DMS79 (cell line): ENCODE data around the gene LSM10.

Source experiments
- DNase-seq: peaks from one replicate; lab custom pipeline; 2025; lab: John Stamatoyannopoulos, UW

LSM10 gene

GRCh38 chr1:36397378-36398230 lies at the start of gene LSM10:
LSM10 (minus strand) TSS chr1:36397908; CDS start chr1:36394129, 3,779 bp downstream.
- DNase-seq, result peak; percentile 81

GRCh38 chr1:36447450-36447849 lies 49.7 kb upstream of the LSM10 start:
- no peak for DNase-seq

GRCh38 chr1:36446746-36447145 lies 49.0 kb upstream of the LSM10 start:
- no peak for DNase-seq

GRCh38 chr1:36446271-36446670 lies 48.6 kb upstream of the LSM10 start:
- DNase-seq, result no peak

DNA sequence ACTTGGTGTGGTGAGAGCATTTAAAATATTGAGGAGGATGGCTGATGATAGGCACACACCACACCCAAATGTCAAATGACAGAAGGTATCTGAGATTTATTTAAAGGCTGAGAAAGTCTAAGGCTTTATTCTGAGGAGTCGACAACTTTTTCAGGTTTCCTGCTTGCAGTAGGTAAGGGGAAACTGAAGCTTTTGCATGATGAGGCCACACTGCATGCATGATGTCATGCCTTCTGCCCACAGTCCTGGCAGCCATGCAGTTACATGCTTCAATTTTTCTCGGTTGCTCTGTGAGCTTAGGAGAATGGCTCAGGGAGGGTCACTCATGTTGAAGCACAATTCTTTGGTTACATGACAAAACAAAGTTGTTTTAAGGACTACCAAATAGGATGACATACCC lies 45.6 kb upstream of the LSM10 start:
- DNase-seq, result no peak

GRCh38 chr1:36442337-36442736 lies 44.6 kb upstream of the LSM10 start:
- DNase-seq, result no peak

DNA sequence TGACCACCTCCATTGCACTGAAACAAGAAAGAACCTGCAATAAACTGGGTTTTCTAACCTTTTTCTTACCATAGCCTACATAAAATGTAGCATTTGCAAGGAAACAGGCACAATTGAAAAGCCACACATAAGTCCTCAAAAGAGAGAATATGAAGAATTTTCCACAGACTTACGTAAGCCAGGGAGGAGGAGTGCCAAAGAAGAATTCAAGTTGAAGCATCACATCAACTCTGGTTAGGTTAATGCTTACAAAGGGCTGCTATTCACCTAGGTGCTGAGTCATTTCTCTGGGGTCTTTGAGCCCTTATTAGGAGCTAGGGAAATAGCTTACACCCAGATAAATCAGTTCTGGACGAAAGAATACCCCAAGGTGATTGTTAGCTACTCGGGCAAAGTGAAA lies 42.9 kb upstream of the LSM10 start:
- DNase-seq, result no peak

GRCh38 chr1:36440044-36440443 lies 42.3 kb upstream of the LSM10 start:
- DNase-seq, result no peak

GRCh38 chr1:36438715-36439114 lies 41.0 kb upstream of the LSM10 start:
- DNase-seq, result no peak

DNA sequence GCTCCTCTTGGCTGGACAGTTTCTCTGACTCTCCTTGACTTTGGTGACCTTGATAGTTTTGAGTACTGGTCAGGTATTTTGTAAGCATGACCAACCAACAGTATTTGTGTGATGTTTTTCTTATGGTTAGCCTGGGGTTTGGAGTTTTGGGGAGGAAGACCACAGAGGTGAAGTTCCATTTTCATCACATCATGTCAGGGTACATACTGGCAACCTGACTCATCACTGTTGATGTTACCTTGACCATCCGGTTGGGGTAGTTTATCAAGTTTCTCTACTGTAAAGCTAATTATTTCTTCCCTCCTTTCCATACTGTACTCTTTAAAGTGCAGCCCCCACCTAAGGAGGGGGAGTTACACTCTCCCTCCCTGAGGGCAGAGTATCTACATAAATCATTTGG lies 39.1 kb upstream of the LSM10 start:
- DNase-seq, result no peak

- no peak for DNase-seq
Observed at GRCh38 chr1:36433102-36433501, 35.4 kb upstream of the LSM10 start.

DNA sequence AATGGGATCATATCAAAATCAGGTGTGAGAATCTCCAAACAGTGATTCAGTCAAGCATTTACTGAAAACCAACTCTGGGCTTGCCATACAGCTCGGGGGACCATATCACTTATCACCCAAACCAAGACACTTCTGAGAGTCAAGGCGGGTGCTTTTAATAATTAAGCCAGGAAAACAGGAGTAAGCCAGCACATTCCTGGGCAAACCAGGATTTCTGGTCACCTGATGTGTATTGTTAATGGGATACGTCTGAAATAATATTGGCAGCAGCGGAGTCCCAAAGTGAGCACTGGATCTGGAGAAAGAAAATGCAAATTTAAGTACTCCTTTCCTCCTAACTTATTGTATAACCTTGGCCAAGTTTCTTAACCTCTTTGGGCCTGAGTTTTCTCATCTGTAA lies 34.9 kb upstream of the LSM10 start:
- DNase-seq, result no peak

DNA sequence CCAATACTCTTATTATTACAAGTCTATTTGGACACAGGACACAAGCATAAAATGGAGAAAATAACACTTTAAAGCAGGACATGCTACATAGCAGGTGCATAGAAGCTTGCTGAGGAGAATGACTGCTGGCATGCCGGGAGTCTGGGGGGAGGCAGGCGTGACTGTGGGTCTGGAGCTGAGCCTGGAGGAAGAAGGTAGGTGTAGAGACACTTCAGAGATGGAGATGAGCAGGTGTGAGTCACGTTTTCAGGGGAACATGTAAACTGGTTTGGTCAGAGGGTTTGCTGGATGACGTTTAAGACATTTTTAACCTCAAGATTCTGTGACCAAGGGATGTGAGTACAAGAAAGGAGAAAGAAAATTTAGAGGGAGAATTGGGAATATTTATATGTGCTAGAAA lies 28.1 kb upstream of the LSM10 start:
- no peak for DNase-seq

DNA sequence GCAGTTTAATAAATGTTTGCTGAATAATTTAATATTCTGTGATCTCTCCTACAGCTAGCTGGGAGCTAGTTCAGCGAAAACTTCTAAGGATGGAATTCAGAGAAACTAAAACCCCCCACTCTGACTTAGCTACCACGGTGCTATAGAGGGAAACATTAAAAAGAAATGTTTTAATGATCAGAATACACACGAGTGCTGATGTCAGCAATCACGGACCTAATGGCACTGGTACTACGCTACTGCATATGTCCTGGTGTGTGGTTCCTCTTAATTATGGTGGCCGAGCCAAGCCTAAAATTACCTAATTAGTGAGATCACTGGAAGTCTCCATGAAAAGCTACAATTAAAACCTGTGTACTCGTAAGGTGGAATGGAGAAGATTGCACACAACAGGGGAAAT lies 23.9 kb upstream of the LSM10 start:
- no peak for DNase-seq

DNA sequence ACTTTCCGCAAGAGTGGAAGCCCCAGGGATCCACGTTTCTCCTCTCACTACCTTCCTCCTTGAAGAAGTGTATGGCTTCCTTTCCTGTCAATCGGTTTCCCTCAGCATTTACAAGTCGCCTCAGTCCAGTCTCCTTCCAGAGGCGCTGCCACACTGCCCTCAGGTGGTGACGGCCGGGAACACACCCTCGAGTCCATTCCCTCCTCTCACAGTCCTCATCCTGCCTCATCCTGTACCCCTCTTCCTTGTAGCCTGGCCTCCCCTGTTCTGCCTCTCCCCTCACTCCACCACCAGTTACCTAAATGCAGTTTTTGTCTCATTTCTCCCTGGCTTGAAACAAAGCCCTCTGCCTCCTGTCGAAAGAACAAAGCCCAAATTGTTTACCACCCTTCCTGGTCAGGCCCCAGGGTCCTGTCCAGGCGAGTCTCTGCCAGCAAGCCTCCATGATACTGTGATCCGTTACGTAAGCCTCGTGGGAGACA lies 23.2 kb upstream of the LSM10 start:
- DNase-seq, result peak; percentile 56

GRCh38 chr1:36420409-36420808 lies 22.7 kb upstream of the LSM10 start:
- no peak for DNase-seq

- DNase-seq, result no peak
Observed at GRCh38 chr1:36419569-36419968, 21.9 kb upstream of the LSM10 start.

- no peak for DNase-seq
Observed at GRCh38 chr1:36419140-36419539, 21.4 kb upstream of the LSM10 start.

DNA sequence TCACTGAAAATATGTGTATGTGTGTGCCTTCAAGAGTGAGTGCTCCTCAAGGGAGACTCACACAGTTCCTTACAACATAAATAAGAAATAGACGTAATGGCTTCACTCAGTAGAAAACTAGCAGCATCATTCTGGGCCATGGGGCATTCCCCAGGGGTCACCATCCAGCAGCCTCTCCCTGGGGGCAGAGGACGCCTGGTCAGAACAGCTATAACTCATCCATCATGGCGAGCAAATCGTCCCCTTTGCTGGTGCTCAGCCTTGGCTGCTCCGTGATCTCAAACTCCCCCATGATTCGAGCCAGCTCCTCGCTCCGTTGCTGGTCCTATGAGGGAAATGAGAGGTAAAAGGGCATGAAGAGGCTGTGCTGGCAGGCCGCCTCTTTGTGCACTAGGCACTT lies 20.2 kb upstream of the LSM10 start:
- DNase-seq, result no peak

DNA sequence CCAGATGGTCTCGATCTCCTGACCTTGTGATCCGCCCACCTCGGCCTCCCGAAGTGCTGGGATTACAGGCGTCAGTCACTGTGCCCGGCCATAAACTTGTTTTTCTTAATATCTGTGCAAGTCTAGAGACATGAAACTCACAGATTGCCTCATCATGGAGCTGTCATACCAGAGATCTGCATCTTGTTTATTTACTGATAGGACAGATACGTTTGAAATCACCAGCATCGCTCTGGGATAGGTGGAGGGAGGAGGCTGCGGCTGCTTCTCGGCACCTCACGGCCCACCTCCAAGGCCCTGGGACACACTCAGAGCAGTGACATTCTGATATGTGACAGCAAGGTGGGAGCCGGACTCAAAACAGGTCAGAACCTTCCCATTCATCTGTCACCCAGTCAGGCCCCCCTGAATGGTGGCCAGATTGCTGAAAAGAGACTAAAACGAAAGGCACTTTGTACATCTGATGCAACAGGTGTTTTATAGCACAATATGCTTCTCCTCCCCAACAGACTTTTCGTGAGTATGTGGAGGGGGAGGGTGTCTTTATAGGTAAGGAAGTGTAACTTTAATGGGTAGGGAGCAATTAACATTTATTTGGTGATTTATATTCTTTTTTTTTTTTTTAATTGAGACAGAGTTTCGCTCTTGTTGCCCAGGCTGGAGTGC lies 18.1 kb upstream of the LSM10 start:
- no peak for DNase-seq

- no peak for DNase-seq
Observed at GRCh38 chr1:36414384-36414783, 16.7 kb upstream of the LSM10 start.

- no peak for DNase-seq
Observed at GRCh38 chr1:36411674-36412648, 14.3 kb upstream of the LSM10 start.
